ENCODE measurements around the gene MMS22L.

DNA sequence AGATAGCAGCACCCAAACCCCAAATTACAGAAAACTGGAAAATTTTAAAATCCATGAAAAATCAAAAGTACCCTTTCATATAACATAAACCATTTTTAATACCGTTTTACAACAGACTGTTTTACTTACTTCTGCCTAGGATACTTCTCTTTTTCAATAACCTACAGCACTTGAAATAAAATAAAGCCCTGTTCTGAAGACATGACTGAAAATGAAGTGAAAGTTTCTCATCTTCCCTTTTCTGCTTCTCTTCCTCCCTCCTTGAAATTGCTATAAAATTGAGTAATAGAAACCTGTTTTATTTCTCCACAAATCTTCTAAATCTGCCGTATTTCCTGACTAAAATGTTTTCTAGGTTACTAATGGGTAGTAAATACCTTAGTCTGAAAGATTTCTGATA, 20.3 kb downstream of the MMS22L start:
- TF ChIP-seq, protein P1, sequence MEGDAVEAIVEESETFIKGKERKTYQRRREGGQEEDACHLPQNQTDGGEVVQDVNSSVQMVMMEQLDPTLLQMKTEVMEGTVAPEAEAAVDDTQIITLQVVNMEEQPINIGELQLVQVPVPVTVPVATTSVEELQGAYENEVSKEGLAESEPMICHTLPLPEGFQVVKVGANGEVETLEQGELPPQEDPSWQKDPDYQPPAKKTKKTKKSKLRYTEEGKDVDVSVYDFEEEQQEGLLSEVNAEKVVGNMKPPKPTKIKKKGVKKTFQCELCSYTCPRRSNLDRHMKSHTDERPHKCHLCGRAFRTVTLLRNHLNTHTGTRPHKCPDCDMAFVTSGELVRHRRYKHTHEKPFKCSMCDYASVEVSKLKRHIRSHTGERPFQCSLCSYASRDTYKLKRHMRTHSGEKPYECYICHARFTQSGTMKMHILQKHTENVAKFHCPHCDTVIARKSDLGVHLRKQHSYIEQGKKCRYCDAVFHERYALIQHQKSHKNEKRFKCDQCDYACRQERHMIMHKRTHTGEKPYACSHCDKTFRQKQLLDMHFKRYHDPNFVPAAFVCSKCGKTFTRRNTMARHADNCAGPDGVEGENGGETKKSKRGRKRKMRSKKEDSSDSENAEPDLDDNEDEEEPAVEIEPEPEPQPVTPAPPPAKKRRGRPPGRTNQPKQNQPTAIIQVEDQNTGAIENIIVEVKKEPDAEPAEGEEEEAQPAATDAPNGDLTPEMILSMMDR (IDR thresholded peaks at IDR 0.05), result no peak
- TF ChIP-seq POLR2A (IDR thresholded peaks at IDR 0.05), result no peak

Measured in heart left ventricle (tissue), 13 donors.